ENCODE measurements around the gene NYAP2.

NYAP2 gene

GRCh38 chr2:225615514-225615913 lies 216.0 kb downstream of the NYAP2 start:
- in situ Hi-C loops (cut with MboI; ENCODE audit: low sequenced_read_pairs): no loop called here

- in situ Hi-C loops (cut with MboI; ENCODE audit: low sequenced_read_pairs): no loop called here
Measured at GRCh38 chr2:225616372-225616771, 216.9 kb downstream of the NYAP2 start.

GRCh38 chr2:225616848-225617247 lies 217.3 kb downstream of the NYAP2 start:
- in situ Hi-C loops (cut with MboI; ENCODE audit: low sequenced_read_pairs): no loop called here

GRCh38 chr2:225620227-225620626 lies 220.7 kb downstream of the NYAP2 start:
- in situ Hi-C loops (cut with MboI; ENCODE audit: low sequenced_read_pairs): no loop called here

- in situ Hi-C loops (cut with MboI; ENCODE audit: low sequenced_read_pairs): no loop called here
Measured at GRCh38 chr2:225630824-225631533, 231.5 kb downstream of the NYAP2 start.

- in situ Hi-C loops (cut with MboI; ENCODE audit: low sequenced_read_pairs): no loop called here
Measured at GRCh38 chr2:225632351-225632750, 232.8 kb downstream of the NYAP2 start.

- in situ Hi-C loops (cut with MboI; ENCODE audit: low sequenced_read_pairs): no loop called here
Measured at GRCh38 chr2:225636558-225636957, 237.0 kb downstream of the NYAP2 start.

GRCh38 chr2:225637259-225637658 lies 237.7 kb downstream of the NYAP2 start:
- in situ Hi-C loops (cut with MboI; ENCODE audit: low sequenced_read_pairs): no loop called here

GRCh38 chr2:225640550-225640949 lies 241.0 kb downstream of the NYAP2 start:
- in situ Hi-C loops (cut with MboI; ENCODE audit: low sequenced_read_pairs): no loop called here

GRCh38 chr2:225649274-225649673 lies 249.8 kb downstream of the NYAP2 start:
- in situ Hi-C loops (cut with MboI; ENCODE audit: low sequenced_read_pairs): no loop called here

- in situ Hi-C loops (cut with MboI; ENCODE audit: low sequenced_read_pairs): loop anchor here (25.0 kb wide), 1 partner anchor 1462 kb away; no protein-coding TSS in a partner anchor
Measured at GRCh38 chr2:225650041-225650440, 250.5 kb downstream of the NYAP2 start.

- in situ Hi-C loops (cut with MboI; ENCODE audit: low sequenced_read_pairs): loop anchor here (25.0 kb wide), 1 partner anchor 1452 kb away; no protein-coding TSS in a partner anchor
Measured at GRCh38 chr2:225660262-225661131, 261.0 kb downstream of the NYAP2 start.

GRCh38 chr2:225662101-225662500 lies 262.6 kb downstream of the NYAP2 start:
- in situ Hi-C loops (cut with MboI; ENCODE audit: low sequenced_read_pairs): loop anchor here (25.0 kb wide), 1 partner anchor 1450 kb away; no protein-coding TSS in a partner anchor

GRCh38 chr2:225667445-225667844 lies 267.9 kb downstream of the NYAP2 start:
- in situ Hi-C loops (cut with MboI; ENCODE audit: low sequenced_read_pairs): loop anchor here (25.0 kb wide), 1 partner anchor 1445 kb away; no protein-coding TSS in a partner anchor

GRCh38 chr2:225668606-225669266 lies 269.2 kb downstream of the NYAP2 start:
- in situ Hi-C loops (cut with MboI; ENCODE audit: low sequenced_read_pairs): loop anchor here (25.0 kb wide), 1 partner anchor 1444 kb away; no protein-coding TSS in a partner anchor

GRCh38 chr2:225670111-225670974 lies 270.8 kb downstream of the NYAP2 start:
- in situ Hi-C loops (cut with MboI; ENCODE audit: low sequenced_read_pairs): loop anchor here (25.0 kb wide), 1 partner anchor 1442 kb away; no protein-coding TSS in a partner anchor

- in situ Hi-C loops (cut with MboI; ENCODE audit: low sequenced_read_pairs): loop anchor here (25.0 kb wide), 1 partner anchor 1134 kb away; no protein-coding TSS in a partner anchor
Measured at GRCh38 chr2:225678792-225679191, 279.3 kb downstream of the NYAP2 start.

GRCh38 chr2:225683258-225683657 lies 283.7 kb downstream of the NYAP2 start:
- in situ Hi-C loops (cut with MboI; ENCODE audit: low sequenced_read_pairs): loop anchor here (25.0 kb wide), 1 partner anchor 1129 kb away; no protein-coding TSS in a partner anchor

GRCh38 chr2:225690153-225690552 lies 290.6 kb downstream of the NYAP2 start:
- in situ Hi-C loops (cut with MboI; ENCODE audit: low sequenced_read_pairs): loop anchor here (25.0 kb wide), 1 partner anchor 1122 kb away; no protein-coding TSS in a partner anchor

GRCh38 chr2:225691711-225692110 lies 292.2 kb downstream of the NYAP2 start:
- in situ Hi-C loops (cut with MboI; ENCODE audit: low sequenced_read_pairs): loop anchor here (25.0 kb wide), 1 partner anchor 1121 kb away; no protein-coding TSS in a partner anchor
